GM06990 (cell line): ENCODE measurements around the gene COL16A1.

Experiments
- DNase-seq: peaks from one replicate; pipeline ENCODE4 v3.0.0-alpha.2; 2011; ENCODE audit not compliant: insufficient read length; ENCODE audit errors: extremely low read depth
- H3K27me3 ChIP-seq: replicated peaks from 2 replicates; pipeline ENCODE4 v1.6.0; 2011; ENCODE audit warnings: low read length; ENCODE audit not compliant: control insufficient read depth, insufficient read depth
- H3K36me3 ChIP-seq: 2 replicates; pipeline ENCODE4 v1.5.1; 2011; ENCODE audit warnings: low read length; ENCODE audit not compliant: control insufficient read depth, insufficient read depth
- H3K4me3 ChIP-seq: replicated peaks from 2 replicates; pipeline ENCODE4 v1.5.1; 2011; ENCODE audit warnings: low read depth, mild to moderate bottlenecking, control low read depth, low read length
- CTCF ChIP-seq: IDR thresholded peaks from 2 replicates; pipeline ENCODE4 v1.5.1; 2011; ENCODE audit warnings: low read length, control low read depth, mild to moderate bottlenecking, inconsistent platforms; ENCODE audit not compliant: insufficient read depth, poor library complexity, severe bottlenecking

The COL16A1 gene

DNA sequence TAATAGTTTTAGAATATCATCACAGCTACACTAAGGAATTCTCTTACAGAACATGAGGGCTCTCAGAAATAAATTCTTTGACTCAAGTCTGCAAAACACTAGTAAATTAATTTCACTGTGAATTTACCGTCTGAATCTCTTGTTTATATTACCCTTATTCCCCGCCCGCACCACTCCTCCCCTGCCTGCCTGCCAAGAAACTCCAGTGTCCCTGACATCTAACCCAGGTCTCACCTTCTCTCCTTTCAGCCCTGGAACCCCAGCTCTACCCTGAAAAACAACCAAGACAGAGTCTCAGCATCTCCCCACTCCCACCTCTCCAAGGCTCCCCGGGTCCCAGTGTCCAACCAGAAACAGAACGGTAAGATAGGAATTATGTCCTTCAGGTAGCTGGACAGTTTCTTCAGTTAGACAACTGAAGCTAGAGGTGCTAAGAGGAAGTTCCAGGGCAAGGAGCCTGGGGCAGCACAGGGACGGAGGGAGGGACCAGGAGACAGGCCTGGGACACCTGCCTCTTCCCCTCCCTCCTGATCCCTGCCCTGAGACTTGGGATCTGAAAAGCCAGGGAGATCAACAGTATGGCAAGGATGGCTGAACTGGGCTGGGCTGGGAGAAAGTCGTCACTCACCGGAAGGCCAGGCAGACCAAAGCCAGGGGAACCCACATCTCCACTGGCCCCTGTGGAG is 15.4 kb downstream of the COL16A1 start:
- no peak for TF ChIP-seq CTCF
- DNase-seq: no peak

DNA sequence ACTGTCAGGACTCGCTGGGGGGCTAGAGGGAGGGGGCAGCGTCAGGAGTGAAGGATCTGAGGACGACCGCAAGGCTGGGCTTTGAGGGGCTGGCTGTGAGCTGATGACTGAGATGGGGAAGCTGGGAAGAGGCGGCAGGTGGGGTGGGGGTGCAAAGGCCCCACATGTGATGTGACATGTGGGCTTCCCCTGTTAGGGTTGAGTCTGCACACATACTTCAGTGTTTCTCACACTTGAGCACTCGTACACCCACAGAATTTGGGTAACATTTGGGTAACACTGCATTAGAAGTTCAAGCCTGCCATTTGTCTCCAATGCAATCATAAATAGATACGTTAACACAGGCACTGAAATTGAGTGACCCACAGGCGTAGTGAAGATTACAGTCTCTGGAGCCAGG is 16.2 kb downstream of the COL16A1 start:
- no peak for DNase-seq
- Histone ChIP-seq H3K27me3 (peaks cover 1% of the 10 kb centered on the region), H3K4me3 (no peak overlapping the region), H3K36me3 (no peaks in the 10 kb centered on the region)
- no peak for TF ChIP-seq CTCF

More for the DNA sequence above, 15.4 kb downstream of the COL16A1 start:
- H3K36me3 ChIP-seq: no peaks in the 10 kb centered on the region
- H3K27me3 ChIP-seq: peaks cover 1% of the 10 kb centered on the region
- no peak overlapping the region for H3K4me3 ChIP-seq

DNA sequence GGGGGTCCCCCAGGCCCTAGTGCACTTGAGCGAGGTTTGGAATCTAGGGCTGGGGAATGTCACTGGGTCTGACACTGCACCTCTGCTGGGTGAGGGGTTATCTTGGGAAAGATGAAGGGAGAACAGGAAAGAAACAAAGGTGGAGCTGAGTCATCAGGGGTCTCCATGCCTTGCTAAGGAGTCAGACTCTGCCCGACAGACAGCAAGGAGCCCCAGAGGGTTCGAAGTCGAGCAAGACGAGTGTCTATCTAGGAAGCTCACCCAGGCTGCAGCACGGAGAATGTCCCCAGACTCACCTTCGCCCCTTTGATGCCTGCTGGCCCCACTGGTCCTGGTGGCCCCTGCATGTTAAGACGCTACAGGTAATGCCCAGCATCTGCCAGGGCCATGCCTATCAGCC is 18.0 kb downstream of the COL16A1 start:
- Histone ChIP-seq H3K36me3 (no peaks in the 10 kb centered on the region), H3K27me3 (peaks cover 1% of the 10 kb centered on the region), H3K4me3 (no peak overlapping the region)
- DNase-seq: no peak
- no peak for TF ChIP-seq CTCF

DNA sequence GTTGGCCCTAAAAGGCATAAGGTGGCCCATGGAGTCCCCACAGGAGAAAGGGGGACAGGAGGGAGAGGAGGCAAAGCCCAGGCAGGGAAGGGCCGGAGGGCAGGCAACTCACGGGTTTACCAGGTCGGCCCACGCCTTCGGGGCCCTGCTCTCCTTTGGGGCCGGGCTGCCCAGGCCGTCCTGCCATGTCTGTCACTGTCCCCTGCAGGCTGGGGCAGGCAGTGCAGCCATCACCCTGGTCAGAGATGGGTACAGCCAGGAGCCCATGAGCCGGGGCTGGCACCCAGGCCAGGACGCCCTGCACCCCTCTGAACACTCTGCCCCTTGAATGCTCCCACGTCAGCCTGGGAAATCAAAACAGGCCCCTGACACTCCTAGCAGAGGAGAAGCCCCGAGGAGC is 19.8 kb downstream of the COL16A1 start:
- no peak overlapping the region for H3K4me3 ChIP-seq
- peak; percentile 69 for TF ChIP-seq CTCF
- peaks cover 1% of the 10 kb centered on the region for H3K27me3 ChIP-seq
- no peaks in the 10 kb centered on the region for H3K36me3 ChIP-seq
- no peak for DNase-seq

DNA sequence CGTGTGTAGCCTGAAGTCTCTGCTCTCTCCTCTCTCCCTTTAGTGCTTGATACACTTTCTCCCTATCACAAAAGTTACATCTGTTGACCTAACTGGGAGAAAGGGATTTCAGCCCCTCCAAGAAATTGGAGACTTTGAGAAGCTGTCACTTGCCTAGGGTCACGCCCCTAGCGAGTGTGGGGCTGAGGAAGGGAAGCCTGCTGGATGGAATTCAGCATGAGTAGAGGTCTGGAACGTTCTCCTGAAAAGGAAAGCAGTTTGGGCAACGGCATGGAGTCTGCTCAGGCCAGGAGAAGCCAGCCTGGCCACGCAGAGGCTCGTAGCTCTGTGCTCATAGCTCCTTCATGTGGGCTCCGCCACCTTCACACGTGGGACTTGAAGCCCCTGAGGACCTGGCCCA is 22.4 kb downstream of the COL16A1 start:
- no peak for TF ChIP-seq CTCF
- no peak for DNase-seq
- peaks cover 1% of the 10 kb centered on the region for H3K27me3 ChIP-seq

More for the DNA sequence above, 22.4 kb downstream of the COL16A1 start:
- no peak overlapping the region for H3K4me3 ChIP-seq
- no peaks in the 10 kb centered on the region for H3K36me3 ChIP-seq
